ENCODE results near the gene GALNT10. TPM values are rescaled to one million over a fixed set of nuclear protein-coding genes. Genes with fewer than 3 reads are reported as not detected.

Gene GALNT10
- total and polyA plus RNA-seq, 2 of the 4 experiments (the other 2 are of a cell fraction): 46.2 to 67.0 TPM

DNA sequence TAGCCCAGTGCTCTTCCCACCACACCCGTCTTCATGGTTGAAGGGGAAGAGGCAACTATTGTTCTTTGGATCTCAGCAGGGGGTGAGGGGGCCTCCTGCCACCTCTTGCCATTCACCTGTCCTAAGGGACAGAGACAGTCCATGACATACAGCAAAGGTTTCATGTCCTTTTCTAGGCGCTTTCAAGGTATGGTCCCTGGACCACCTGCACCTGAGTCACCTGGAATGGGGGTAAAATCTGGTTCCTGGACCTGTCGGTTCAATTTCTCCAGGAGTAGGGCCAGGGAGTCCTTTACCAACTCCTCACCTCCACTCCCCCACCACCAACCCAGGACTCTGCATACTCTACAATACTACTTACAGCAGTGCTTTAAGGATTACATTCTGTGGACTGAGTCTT lies 221.8 kb downstream of the GALNT10 start:
- H2AK9ac ChIP-seq (replicated peaks; ENCODE audit: low read depth, low read length, poor library complexity): no peak overlapping the region
- H3K79me1 ChIP-seq (ENCODE audit: low read depth in 1 of 2, low read length in 2 of 2): 0 out of 4 replicates have a peak, but pooled peaks cover 0 to 5% of the 10 kb centered on the region in 2 experiments
- H3K4me3 ChIP-seq (ENCODE audit: insufficient read depth, low read depth, low read length): no peak overlapping the region
- H2AFZ ChIP-seq (replicated peaks; ENCODE audit: low read length, poor library complexity): no peak overlapping the region
- ATAC-seq (ENCODE audit: low read depth) (no peak), DNase-seq (no peak)
- no peak overlapping the region for H2BK120ac ChIP-seq (ENCODE audit: low read depth, low read length)
- in situ Hi-C loops (cut with MboI; ENCODE audit: low sequenced_read_pairs): no loop called here
- 100% methylated on average over 1 of the region's 3 CpGs; no CpG with 5 or more reads in 1 of the 2 experiments for WGBS, 2 experiments (ENCODE audit: extremely low coverage in 2 of 2, insufficient read length in 1 of 2)
- ChIA-PET CTCF (no interaction called here), POLR2A (ENCODE audit: unreplicated experiment) (no interaction called here)
- H3K27ac ChIP-seq (ENCODE audit: insufficient read depth, low read length): no peak overlapping the region
- no peak overlapping the region for H3K18ac ChIP-seq (ENCODE audit: low read depth, low read length)
- intact Hi-C loops (cut with micrococcal nuclease): no loop called here
- no peak for TF ChIP-seq MAFK (IDR thresholded peaks at IDR 0.05; ENCODE audit: low read depth, low read length)
- TF ChIP-seq, protein P1, sequence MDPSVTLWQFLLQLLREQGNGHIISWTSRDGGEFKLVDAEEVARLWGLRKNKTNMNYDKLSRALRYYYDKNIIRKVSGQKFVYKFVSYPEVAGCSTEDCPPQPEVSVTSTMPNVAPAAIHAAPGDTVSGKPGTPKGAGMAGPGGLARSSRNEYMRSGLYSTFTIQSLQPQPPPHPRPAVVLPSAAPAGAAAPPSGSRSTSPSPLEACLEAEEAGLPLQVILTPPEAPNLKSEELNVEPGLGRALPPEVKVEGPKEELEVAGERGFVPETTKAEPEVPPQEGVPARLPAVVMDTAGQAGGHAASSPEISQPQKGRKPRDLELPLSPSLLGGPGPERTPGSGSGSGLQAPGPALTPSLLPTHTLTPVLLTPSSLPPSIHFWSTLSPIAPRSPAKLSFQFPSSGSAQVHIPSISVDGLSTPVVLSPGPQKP (IDR thresholded peaks at IDR 0.05; ENCODE audit: borderline replicate concordance, low read depth, low read length): no peak
- no peak for TF ChIP-seq CHD1 (IDR thresholded peaks at IDR 0.05; ENCODE audit: low read depth, low read length)
- no peak for TF ChIP-seq POLR2A (IDR thresholded peaks at IDR 0.05; ENCODE audit: low read depth, low read length)
- TF ChIP-seq RCOR1 (IDR thresholded peaks at IDR 0.05; ENCODE audit: insufficient replicate concordance, low read length): no peak
- no peak for TF ChIP-seq MXI1 (IDR thresholded peaks at IDR 0.05; ENCODE audit: borderline replicate concordance, low read depth, low read length)
- no peak for TF ChIP-seq NFE2L2 (IDR thresholded peaks at IDR 0.05; ENCODE audit: low read depth, low read length)
- TF ChIP-seq RAD21 (IDR thresholded peaks at IDR 0.05; ENCODE audit: low read length): no peak
- TF ChIP-seq BHLHE40 (IDR thresholded peaks at IDR 0.05; ENCODE audit: low read depth, low read length): no peak
- no peak for TF ChIP-seq FOS (IDR thresholded peaks at IDR 0.05; ENCODE audit: low read depth, low read length)
- TF ChIP-seq CEBPB (IDR thresholded peaks at IDR 0.05; ENCODE audit: low read depth, low read length): no peak
- TF ChIP-seq, protein P2, sequence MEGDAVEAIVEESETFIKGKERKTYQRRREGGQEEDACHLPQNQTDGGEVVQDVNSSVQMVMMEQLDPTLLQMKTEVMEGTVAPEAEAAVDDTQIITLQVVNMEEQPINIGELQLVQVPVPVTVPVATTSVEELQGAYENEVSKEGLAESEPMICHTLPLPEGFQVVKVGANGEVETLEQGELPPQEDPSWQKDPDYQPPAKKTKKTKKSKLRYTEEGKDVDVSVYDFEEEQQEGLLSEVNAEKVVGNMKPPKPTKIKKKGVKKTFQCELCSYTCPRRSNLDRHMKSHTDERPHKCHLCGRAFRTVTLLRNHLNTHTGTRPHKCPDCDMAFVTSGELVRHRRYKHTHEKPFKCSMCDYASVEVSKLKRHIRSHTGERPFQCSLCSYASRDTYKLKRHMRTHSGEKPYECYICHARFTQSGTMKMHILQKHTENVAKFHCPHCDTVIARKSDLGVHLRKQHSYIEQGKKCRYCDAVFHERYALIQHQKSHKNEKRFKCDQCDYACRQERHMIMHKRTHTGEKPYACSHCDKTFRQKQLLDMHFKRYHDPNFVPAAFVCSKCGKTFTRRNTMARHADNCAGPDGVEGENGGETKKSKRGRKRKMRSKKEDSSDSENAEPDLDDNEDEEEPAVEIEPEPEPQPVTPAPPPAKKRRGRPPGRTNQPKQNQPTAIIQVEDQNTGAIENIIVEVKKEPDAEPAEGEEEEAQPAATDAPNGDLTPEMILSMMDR (conservative IDR thresholded peaks at IDR 0.05; ENCODE audit: low read depth, low read length): no peak
- no peak for TF ChIP-seq MAZ (IDR thresholded peaks at IDR 0.05; ENCODE audit: borderline replicate concordance, low read depth, low read length)
- TF ChIP-seq, protein P3, sequence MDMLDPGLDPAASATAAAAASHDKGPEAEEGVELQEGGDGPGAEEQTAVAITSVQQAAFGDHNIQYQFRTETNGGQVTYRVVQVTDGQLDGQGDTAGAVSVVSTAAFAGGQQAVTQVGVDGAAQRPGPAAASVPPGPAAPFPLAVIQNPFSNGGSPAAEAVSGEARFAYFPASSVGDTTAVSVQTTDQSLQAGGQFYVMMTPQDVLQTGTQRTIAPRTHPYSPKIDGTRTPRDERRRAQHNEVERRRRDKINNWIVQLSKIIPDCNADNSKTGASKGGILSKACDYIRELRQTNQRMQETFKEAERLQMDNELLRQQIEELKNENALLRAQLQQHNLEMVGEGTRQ (IDR thresholded peaks at IDR 0.05; ENCODE audit: low read depth, low read length): no peak
- TF ChIP-seq SMC3 (IDR thresholded peaks at IDR 0.05; ENCODE audit: low read depth, low read length): no peak
- TF ChIP-seq RFX5 (IDR thresholded peaks at IDR 0.05; ENCODE audit: low read depth, low read length): no peak
- H2BK20ac ChIP-seq (ENCODE audit: low read depth, low read length): no peak overlapping the region
- dilution Hi-C loops (cut with HindIII; ENCODE audit: low sequenced_read_pairs, unreplicated experiment): no loop called here
- no peaks in the 10 kb centered on the region for H4K20me1 ChIP-seq (ENCODE audit: insufficient read depth, low read length)
- H3K23ac ChIP-seq (ENCODE audit: low read depth, low read length): no peak overlapping the region
- no peak overlapping the region for H2AK5ac ChIP-seq (ENCODE audit: low read depth, low read length)
- H3K9me3 ChIP-seq (ENCODE audit: control insufficient read depth, insufficient read depth, low read length): no peaks in the 10 kb centered on the region
- no peak overlapping the region for H3K56ac ChIP-seq (ENCODE audit: extremely low read depth, insufficient read depth, low read length)
- no peak overlapping the region for H4K5ac ChIP-seq (ENCODE audit: low read depth, low read length)
- no peak overlapping the region for H3K4me2 ChIP-seq (ENCODE audit: low read depth, low read length)
- H2BK5ac ChIP-seq (ENCODE audit: low read depth, low read length, poor library complexity, severe bottlenecking): no peak overlapping the region
- no TSS peak for BruUV-seq (replicated peaks)
- no peak overlapping the region for H3K9ac ChIP-seq (ENCODE audit: low read depth, low read length)
- peaks cover 3% of the 10 kb centered on the region for H3K9me1 ChIP-seq (ENCODE audit: insufficient read depth, low read length)
- peaks cover 38% of the 10 kb centered on the region for H3K36me3 ChIP-seq (ENCODE audit: control insufficient read depth, insufficient read depth, low read length)
- H4K8ac ChIP-seq (ENCODE audit: low read depth in 2 of 2, low read length in 2 of 2): no peak overlapping the region
- no peak overlapping the region for H3K4ac ChIP-seq (ENCODE audit: low read depth, low read length)
- no peak overlapping the region for H4K91ac ChIP-seq (ENCODE audit: insufficient read depth, low read depth, low read length)
- no peaks in the 10 kb centered on the region for H3K27me3 ChIP-seq (ENCODE audit: control insufficient read depth, insufficient read depth, low read length)
- H2BK15ac ChIP-seq (ENCODE audit: low read depth, low read length): no peak overlapping the region
- no peaks in the 10 kb centered on the region; the same call in 1 of the 2 replicates for H3K4me1 ChIP-seq (ENCODE audit: control insufficient read depth, insufficient read depth, low read length)
- no peak overlapping the region for H3K14ac ChIP-seq (replicated peaks; ENCODE audit: low read depth, low read length)

All from IMR-90 (cell line).